ENCODE measurements around the gene CPNE5. TPM values are rescaled to one million over a fixed set of nuclear protein-coding genes. Genes with fewer than 3 reads are reported as not detected.

The CPNE5 gene
- total RNA-seq: 10 to 100 TPM; 18.1 to 33.4 (median 23.4) TPM
- 10 to 100 TPM in 2 of 3 donors, 1 to 10 TPM in 1; 9.5 to 15.6 (median 11.9) TPM for polyA plus RNA-seq
- long read RNA-seq, donor 1, partial matches to known transcripts: 0 of 1 reads
- long read RNA-seq, donor 1, other reads (novel, unspliced or antisense): 0 of 1 reads
- long read RNA-seq, donor 2, partial matches to known transcripts: 0 of 1 reads
- long read RNA-seq, donor 2, other reads (novel, unspliced or antisense): 0 of 1 reads

GRCh38 chr6:36838896-36839748, at the start of gene CPNE5:
TSS of gene CPNE5 (minus strand) at chr6:36839444. CDS start at chr6:36839377, 67 bp downstream.
- H3K9me3 ChIP-seq: no peaks in the 10 kb centered on the region
- DNase-seq: no peak

GRCh38 chr6:36888115-36888643, 48.9 kb upstream of the CPNE5 start:
- no peak for DNase-seq
- WGBS, 5 donors: 94 to 97% (median 95%) methylated on average over 7 of the region's 7 CpGs
- H3K27me3 ChIP-seq (replicated peaks in 1 of 7): no peaks in the 10 kb centered on the region

More at GRCh38 chr6:36838896-36839748, at the start of gene CPNE5:
- H3K4me3 ChIP-seq: peak within 1 kb of the TSS; percentile 24 to 76 (median 46)
- no peaks in the 10 kb centered on the region for H3K36me3 ChIP-seq
- WGBS, 5 donors: 10 to 14% (median 11%) methylated on average over 37 to 57 of the region's 57 CpGs
- TF ChIP-seq POLR2AphosphoS5 (IDR thresholded peaks at IDR 0.05) (no peak), POLR2A (IDR thresholded peaks at IDR 0.05) (no peak), CTCF (IDR thresholded peaks at IDR 0.05 in 8 of 11, conservative IDR thresholded peaks at IDR 0.05 in 3 of 11) (no peak)
- H3K27ac ChIP-seq: peak within 1 kb of the TSS in 2 of 8 donors; percentile 5 to 13
- H3K4me1 ChIP-seq: peaks cover 12 to 48% (median 25%) of the 10 kb centered on the region in 6 donors
- H3K27me3 ChIP-seq (replicated peaks in 1 of 7): peaks cover 0 to 48% (median 27%) of the 10 kb centered on the region in 7 donors
- intact Hi-C loops (cut with DNase I; ENCODE audit: low total_unique reads): no loop called here

GRCh38 chr6:36886950-36887618, 47.8 kb upstream of the CPNE5 start:
- Histone ChIP-seq H3K36me3 (peaks cover 0 to 4% (median under 1%) of the 10 kb centered on the region in 6 donors), H3K4me3 (peak overlapping the region in 5 of 8 donors; percentile 70 to 88 (median 75)), H3K4me1 (peaks cover 9 to 51% (median 29%) of the 10 kb centered on the region in 6 donors), H3K27ac (peak overlapping the region in 2 of 8 donors; percentile 88), H3K9me3 (no peaks in the 10 kb centered on the region), H3K27me3 (replicated peaks in 1 of 7) (no peaks in the 10 kb centered on the region)
- DNase-seq: no peak
- intact Hi-C loops (cut with DNase I; ENCODE audit: low total_unique reads): loop anchor here (10.0 kb wide), 2 partner anchors 128 to 328 kb away; no protein-coding TSS in a partner anchor
- 78 to 86% (median 85%) methylated on average over 10 of the region's 10 CpGs for WGBS, 5 donors
- no peak for TF ChIP-seq CTCF (IDR thresholded peaks at IDR 0.05 in 8 of 11, conservative IDR thresholded peaks at IDR 0.05 in 3 of 11)
- TF ChIP-seq POLR2AphosphoS5 (IDR thresholded peaks at IDR 0.05): no peak
- no peak for TF ChIP-seq POLR2A (IDR thresholded peaks at IDR 0.05)

More at GRCh38 chr6:36888115-36888643, 48.9 kb upstream of the CPNE5 start:
- H3K4me1 ChIP-seq: peaks cover 9 to 51% (median 29%) of the 10 kb centered on the region in 6 donors
- H3K27ac ChIP-seq: no peak overlapping the region
- TF ChIP-seq POLR2AphosphoS5 (IDR thresholded peaks at IDR 0.05) (no peak), CTCF (IDR thresholded peaks at IDR 0.05 in 8 of 11, conservative IDR thresholded peaks at IDR 0.05 in 3 of 11) (no peak), POLR2A (IDR thresholded peaks at IDR 0.05) (no peak)
- intact Hi-C loops (cut with DNase I; ENCODE audit: low total_unique reads): loop anchor here (10.0 kb wide), 2 partner anchors 127 to 327 kb away; no protein-coding TSS in a partner anchor
- no peaks in the 10 kb centered on the region for H3K9me3 ChIP-seq
- H3K4me3 ChIP-seq: no peak overlapping the region
- H3K36me3 ChIP-seq: peaks cover 0 to 15% (median 7%) of the 10 kb centered on the region in 6 donors

All from spleen (tissue), 13 donors.